ENCODE data around the gene R3HDM2.
"Not testable (repeated sequence)": the region's sequence is repeated elsewhere in the genome, so short reads cannot be mapped to it uniquely, and the experiment has no call there.

The R3HDM2 gene

DNA sequence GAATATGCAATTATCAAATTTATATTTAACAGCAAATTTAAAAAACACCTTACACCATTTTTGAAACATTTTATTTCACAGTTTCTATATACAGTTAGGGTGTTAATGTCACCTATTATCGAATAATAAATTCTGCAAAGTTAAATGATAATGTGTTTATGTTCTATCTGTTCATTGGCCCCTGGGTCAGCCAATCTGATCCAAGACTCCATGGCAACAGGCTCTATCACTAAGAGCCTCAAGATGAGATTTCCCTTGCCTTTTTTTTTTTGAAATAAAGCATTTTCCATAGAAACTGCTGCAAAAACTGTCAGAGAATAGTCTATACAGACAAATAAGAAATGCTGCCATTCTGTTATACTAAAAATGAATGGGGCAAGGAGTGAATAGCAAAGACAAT lies 96.6 kb downstream of the R3HDM2 start:
- Histone ChIP-seq H3K9ac (ENCODE audit: low read length) (no peak overlapping the region), H3K9me3 (ENCODE audit: low read length) (no peaks in the 10 kb centered on the region), H3K4me3 (ENCODE audit: low read depth in 1 of 2, low read length in 2 of 2) (no peak overlapping the region), H3K4me1 (ENCODE audit: insufficient read depth, low read length) (peaks cover 8% of the 10 kb centered on the region), H3K27me3 (ENCODE audit: control insufficient read depth in 1 of 2, insufficient read depth in 2 of 2, low read length in 2 of 2) (no peaks in the 10 kb centered on the region), H3K36me3 (ENCODE audit: insufficient read depth, low read length) (no peaks in the 10 kb centered on the region), H3K27ac (ENCODE audit: low read depth, low read length) (no peak overlapping the region)

DNA sequence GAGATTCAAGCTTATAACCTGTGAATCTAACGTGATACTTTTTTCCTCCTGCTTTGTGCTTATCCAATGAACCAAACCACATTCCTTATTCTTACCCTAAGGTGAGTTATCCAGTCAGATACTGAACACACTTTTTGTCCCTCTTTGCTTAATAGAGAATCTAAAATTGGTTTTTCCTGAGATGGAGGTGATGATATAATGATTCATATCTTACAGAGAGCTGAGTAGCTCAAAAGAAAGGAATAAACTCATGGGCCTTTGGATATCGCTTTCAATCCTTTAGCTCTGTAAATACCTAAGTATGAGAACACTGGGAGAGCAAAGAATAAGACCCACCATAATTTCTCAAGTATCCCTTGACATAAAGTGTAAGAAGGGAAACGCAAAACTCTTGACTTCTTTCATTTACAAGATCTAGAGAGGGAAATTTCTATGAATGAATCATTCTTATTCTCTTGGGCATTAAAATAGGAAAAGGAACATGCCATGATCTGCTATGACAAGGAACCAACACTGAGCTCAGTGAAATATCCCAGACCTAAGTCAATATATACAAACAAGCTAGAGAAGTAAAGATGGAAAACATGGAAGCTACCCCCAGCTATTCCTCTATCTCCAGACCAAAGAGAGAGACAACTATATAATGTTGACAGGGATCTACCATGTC lies 98.1 kb downstream of the R3HDM2 start:
- Histone ChIP-seq H3K4me3 (ENCODE audit: low read depth in 1 of 2, low read length in 2 of 2) (no peak overlapping the region), H3K9me3 (ENCODE audit: low read length) (no peaks in the 10 kb centered on the region), H3K36me3 (ENCODE audit: insufficient read depth, low read length) (no peaks in the 10 kb centered on the region)

DNA sequence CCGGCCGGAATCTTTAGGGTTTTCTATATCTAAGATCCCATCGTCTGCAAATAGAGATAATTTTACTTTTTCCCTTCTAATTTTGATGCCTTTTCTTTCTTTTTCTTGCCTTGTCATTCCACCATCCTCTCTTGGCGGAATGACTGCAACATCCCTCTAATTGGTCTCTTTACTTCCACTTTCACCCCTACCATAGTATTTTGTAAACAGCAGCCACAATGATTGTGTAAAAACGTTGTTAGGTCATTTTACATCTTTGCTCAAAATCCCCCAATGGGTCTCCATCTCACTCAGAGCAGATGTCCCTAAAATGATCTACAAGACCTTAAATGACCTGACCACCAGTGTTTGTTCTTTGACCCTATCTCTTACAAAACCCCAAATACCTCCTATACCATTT lies 99.9 kb downstream of the R3HDM2 start:
- H3K27me3 ChIP-seq (ENCODE audit: control insufficient read depth in 1 of 2, insufficient read depth in 2 of 2, low read length in 2 of 2): no peaks in the 10 kb centered on the region
- H3K9me3 ChIP-seq (ENCODE audit: low read length): no peaks in the 10 kb centered on the region
- no peak overlapping the region for H3K4me3 ChIP-seq (ENCODE audit: low read depth in 1 of 2, low read length in 2 of 2)
- H3K4me1 ChIP-seq (ENCODE audit: insufficient read depth, low read length): peaks cover 8% of the 10 kb centered on the region
- H3K27ac ChIP-seq (ENCODE audit: low read depth, low read length): no peak overlapping the region
- no peaks in the 10 kb centered on the region for H3K36me3 ChIP-seq (ENCODE audit: insufficient read depth, low read length)
- H3K9ac ChIP-seq (ENCODE audit: low read length): no peak overlapping the region

More for the DNA sequence above, 98.1 kb downstream of the R3HDM2 start:
- Histone ChIP-seq H3K27ac (ENCODE audit: low read depth, low read length) (no peak overlapping the region), H3K27me3 (ENCODE audit: control insufficient read depth in 1 of 2, insufficient read depth in 2 of 2, low read length in 2 of 2) (no peaks in the 10 kb centered on the region), H3K4me1 (ENCODE audit: insufficient read depth, low read length) (peaks cover 8% of the 10 kb centered on the region), H3K9ac (ENCODE audit: low read length) (no peak overlapping the region)

DNA sequence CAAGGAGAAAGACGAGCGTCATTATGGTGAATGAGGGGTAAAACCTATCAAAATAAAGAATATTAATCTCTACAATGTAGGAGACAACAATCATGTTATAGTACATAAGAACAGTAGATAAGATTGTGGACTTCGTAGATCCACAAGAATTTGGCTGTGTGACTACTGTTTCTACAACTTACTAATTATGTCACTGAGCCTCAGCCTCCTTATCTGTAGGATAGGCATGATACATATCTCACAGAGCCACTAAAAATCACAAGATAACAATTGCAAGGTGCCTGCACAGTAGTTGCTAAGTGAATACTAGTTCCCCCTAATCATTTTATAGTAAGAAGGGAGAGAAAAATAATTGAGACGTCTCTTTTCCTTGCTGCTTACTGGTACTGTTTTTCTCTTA lies 101.6 kb downstream of the R3HDM2 start:
- H3K9ac ChIP-seq (ENCODE audit: low read length): no peak overlapping the region
- no peak overlapping the region for H3K27ac ChIP-seq (ENCODE audit: low read depth, low read length)
- H3K4me1 ChIP-seq (ENCODE audit: insufficient read depth, low read length): peaks cover 8% of the 10 kb centered on the region
- no peaks in the 10 kb centered on the region for H3K36me3 ChIP-seq (ENCODE audit: insufficient read depth, low read length)
- no peaks in the 10 kb centered on the region for H3K27me3 ChIP-seq (ENCODE audit: control insufficient read depth in 1 of 2, insufficient read depth in 2 of 2, low read length in 2 of 2)
- no peak overlapping the region for H3K4me3 ChIP-seq (ENCODE audit: low read depth in 1 of 2, low read length in 2 of 2)
- H3K9me3 ChIP-seq (ENCODE audit: low read length): no peaks in the 10 kb centered on the region

DNA sequence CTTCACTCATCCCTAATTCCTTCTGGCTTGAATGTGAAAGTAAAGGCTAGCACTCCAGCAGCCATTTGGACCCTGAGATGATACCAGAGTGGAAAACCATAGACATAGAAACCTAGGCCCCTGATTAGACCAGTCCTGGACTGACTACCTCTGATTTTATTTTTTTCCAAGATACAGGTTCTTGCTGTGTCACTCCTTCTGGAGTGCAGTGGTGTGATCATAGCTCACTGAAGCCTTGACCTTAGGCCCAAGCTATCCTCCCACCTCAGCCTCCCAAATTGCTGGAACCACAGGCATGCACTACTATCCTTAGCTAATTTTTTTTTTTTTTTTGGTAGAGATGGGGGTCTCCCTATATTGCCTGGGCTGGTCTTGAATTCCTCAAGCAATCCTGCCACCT lies 105.4 kb downstream of the R3HDM2 start:
- Histone ChIP-seq H3K27me3 (ENCODE audit: control insufficient read depth in 1 of 2, insufficient read depth in 2 of 2, low read length in 2 of 2) (no peaks in the 10 kb centered on the region), H3K9ac (ENCODE audit: low read length) (no peak overlapping the region), H3K9me3 (ENCODE audit: low read length) (no peaks in the 10 kb centered on the region)

GRCh38 chr12:57323416-57323815 lies 107.4 kb downstream of the R3HDM2 start:
- Histone ChIP-seq H3K4me1 (ENCODE audit: insufficient read depth, low read length) (peaks cover 5% of the 10 kb centered on the region), H3K9ac (ENCODE audit: low read length) (no peak overlapping the region), H3K27me3 (ENCODE audit: control insufficient read depth in 1 of 2, insufficient read depth in 2 of 2, low read length in 2 of 2) (no peaks in the 10 kb centered on the region), H3K4me3 (ENCODE audit: low read depth in 1 of 2, low read length in 2 of 2) (no peak overlapping the region), H3K9me3 (ENCODE audit: low read length) (no peaks in the 10 kb centered on the region), H3K27ac (ENCODE audit: low read depth, low read length) (no peak overlapping the region), H3K36me3 (ENCODE audit: insufficient read depth, low read length) (no peaks in the 10 kb centered on the region)

More for the DNA sequence above, 105.4 kb downstream of the R3HDM2 start:
- Histone ChIP-seq H3K4me3 (ENCODE audit: low read depth in 1 of 2, low read length in 2 of 2) (no peak overlapping the region), H3K27ac (ENCODE audit: low read depth, low read length) (no peak overlapping the region), H3K36me3 (ENCODE audit: insufficient read depth, low read length) (no peaks in the 10 kb centered on the region), H3K4me1 (ENCODE audit: insufficient read depth, low read length) (peaks cover 4% of the 10 kb centered on the region)

GRCh38 chr12:57320639-57321038 lies 110.2 kb downstream of the R3HDM2 start:
- Histone ChIP-seq H3K9me3 (ENCODE audit: low read length) (no peaks in the 10 kb centered on the region), H3K27me3 (ENCODE audit: control insufficient read depth in 1 of 2, insufficient read depth in 2 of 2, low read length in 2 of 2) (no peaks in the 10 kb centered on the region), H3K9ac (ENCODE audit: low read length) (no peak overlapping the region), H3K36me3 (ENCODE audit: insufficient read depth, low read length) (no peaks in the 10 kb centered on the region), H3K4me1 (ENCODE audit: insufficient read depth, low read length) (peaks cover 5% of the 10 kb centered on the region), H3K4me3 (ENCODE audit: low read depth in 1 of 2, low read length in 2 of 2) (no peak overlapping the region), H3K27ac (ENCODE audit: low read depth, low read length) (no peak overlapping the region)

DNA sequence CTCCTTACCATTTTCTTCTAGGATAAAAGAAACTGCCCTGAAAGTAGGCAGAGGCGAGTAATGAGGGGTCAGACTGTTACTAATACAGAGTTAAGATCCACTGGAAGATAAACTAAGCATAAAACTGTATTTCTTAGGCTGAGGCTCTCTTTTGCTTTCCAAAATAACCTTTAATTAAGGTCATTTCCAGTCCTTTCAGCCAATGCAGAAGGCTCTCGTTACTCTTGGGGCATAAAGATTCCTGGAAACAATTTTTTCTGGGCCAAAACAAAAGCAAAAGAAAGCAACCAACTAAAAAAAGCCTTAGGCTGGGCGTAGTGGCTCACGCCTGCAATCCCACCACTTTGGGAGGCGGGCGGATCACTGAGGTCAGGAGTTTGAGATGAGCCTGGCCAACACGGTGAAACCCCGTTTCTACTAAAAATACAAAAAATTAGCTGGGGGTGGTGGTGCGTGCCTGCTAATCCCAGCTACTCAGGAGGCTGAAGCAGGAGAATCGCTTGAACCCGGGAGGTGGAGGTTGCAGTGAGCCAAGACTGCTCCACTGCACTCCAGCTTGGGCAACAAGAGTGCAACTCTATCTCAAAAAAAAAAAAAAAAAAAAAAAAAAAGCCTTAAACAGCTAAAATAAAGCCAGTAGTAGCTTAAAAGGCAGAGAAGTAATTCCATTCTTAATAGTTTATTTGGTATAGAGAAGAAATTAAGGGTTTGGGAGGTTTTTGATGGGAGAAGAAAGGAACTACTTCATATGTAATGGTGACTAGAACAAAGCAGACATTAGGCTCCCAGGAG lies 111.0 kb downstream of the R3HDM2 start:
- no peaks in the 10 kb centered on the region for H3K36me3 ChIP-seq (ENCODE audit: insufficient read depth, low read length)
- H3K4me3 ChIP-seq (ENCODE audit: low read depth in 1 of 2, low read length in 2 of 2): no peak overlapping the region
- H3K4me1 ChIP-seq (ENCODE audit: insufficient read depth, low read length): peaks cover 5% of the 10 kb centered on the region
- H3K27ac ChIP-seq (ENCODE audit: low read depth, low read length): no peak overlapping the region
- H3K9me3 ChIP-seq (ENCODE audit: low read length): no peaks in the 10 kb centered on the region
- no peaks in the 10 kb centered on the region for H3K27me3 ChIP-seq (ENCODE audit: control insufficient read depth in 1 of 2, insufficient read depth in 2 of 2, low read length in 2 of 2)
- no peak overlapping the region for H3K9ac ChIP-seq (ENCODE audit: low read length)

GRCh38 chr12:57315681-57316080 lies 115.2 kb downstream of the R3HDM2 start:
- H3K27me3 ChIP-seq (ENCODE audit: control insufficient read depth in 1 of 2, insufficient read depth in 2 of 2, low read length in 2 of 2): no peaks in the 10 kb centered on the region
- no peak overlapping the region for H3K27ac ChIP-seq (ENCODE audit: low read depth, low read length)
- H3K4me1 ChIP-seq (ENCODE audit: insufficient read depth, low read length): peaks cover 4% of the 10 kb centered on the region
- H3K9ac ChIP-seq (ENCODE audit: low read length): no peak overlapping the region
- no peak overlapping the region for H3K4me3 ChIP-seq (ENCODE audit: low read depth in 1 of 2, low read length in 2 of 2)
- H3K36me3 ChIP-seq (ENCODE audit: insufficient read depth, low read length): no peaks in the 10 kb centered on the region
- no peaks in the 10 kb centered on the region for H3K9me3 ChIP-seq (ENCODE audit: low read length)

- not testable (repeated sequence) for H3K4me3 ChIP-seq (ENCODE audit: low read depth in 1 of 2, low read length in 2 of 2); H3K27me3 ChIP-seq (ENCODE audit: control insufficient read depth in 1 of 2, insufficient read depth in 2 of 2, low read length in 2 of 2); H3K9me3 ChIP-seq (ENCODE audit: low read length); H3K27ac ChIP-seq (ENCODE audit: low read depth, low read length); H3K4me1 ChIP-seq (ENCODE audit: insufficient read depth, low read length); H3K9ac ChIP-seq (ENCODE audit: low read length)
- peaks cover 13% of the 10 kb centered on the region for H3K36me3 ChIP-seq (ENCODE audit: insufficient read depth, low read length)
These were observed 118.6 kb downstream of the R3HDM2 start for GRCh38 chr12:57312287-57312686.

DNA sequence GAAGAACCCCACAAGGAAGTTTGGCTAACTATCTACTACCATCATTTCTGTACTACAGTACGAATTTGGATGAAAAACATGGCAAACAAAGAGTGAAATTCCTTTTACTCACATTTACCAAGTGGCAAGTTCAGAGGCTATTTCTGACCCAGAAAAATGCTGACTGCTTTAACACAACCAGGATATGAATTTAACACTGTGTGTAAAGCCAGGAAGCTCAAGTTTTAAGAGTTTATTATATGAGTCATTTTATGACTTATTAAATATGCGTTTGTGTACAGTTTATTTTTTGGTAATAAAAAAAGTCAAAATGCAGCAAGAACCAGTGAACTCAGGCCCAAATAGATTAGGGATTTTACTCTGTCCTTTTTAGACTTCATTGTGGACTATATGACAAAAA lies 121.4 kb downstream of the R3HDM2 start:
- no peaks in the 10 kb centered on the region for H3K9me3 ChIP-seq (ENCODE audit: low read length)
- H3K36me3 ChIP-seq (ENCODE audit: insufficient read depth, low read length): peaks cover 13% of the 10 kb centered on the region
- no peaks in the 10 kb centered on the region for H3K27me3 ChIP-seq (ENCODE audit: control insufficient read depth in 1 of 2, insufficient read depth in 2 of 2, low read length in 2 of 2)
- no peak overlapping the region for H3K4me3 ChIP-seq (ENCODE audit: low read depth in 1 of 2, low read length in 2 of 2)
- no peaks in the 10 kb centered on the region for H3K4me1 ChIP-seq (ENCODE audit: insufficient read depth, low read length)
- no peak overlapping the region for H3K9ac ChIP-seq (ENCODE audit: low read length)
- no peak overlapping the region for H3K27ac ChIP-seq (ENCODE audit: low read depth, low read length)

Data from muscle layer of colon (tissue), 2 donors.